Measurements from ENCODE around the gene ZFYVE21. TPM values are rescaled to one million over a fixed set of nuclear protein-coding genes. Genes with fewer than 3 reads are reported as not detected.

ZFYVE21 gene
- total RNA-seq, 1 experiment from 2014 or later: 47.2 TPM

- intact Hi-C loops (cut with micrococcal nuclease): no loop called here
- Histone ChIP-seq H3K27ac (ENCODE audit: low read length) (no peak overlapping the region), H3K9me3 (ENCODE audit: low read length) (no peaks in the 10 kb centered on the region), H3K9ac (ENCODE audit: low read length) (no peak overlapping the region), H3K9me2 (replicated peaks; ENCODE audit: low read length) (no peaks in the 10 kb centered on the region), H2AFZ (ENCODE audit: low read length) (no peak overlapping the region), H3K79me2 (ENCODE audit: low read length) (no peaks in the 10 kb centered on the region), H3F3A (ENCODE audit: low read length, unreplicated experiment) (peaks cover 6% of the 10 kb centered on the region), H3K27me3 (ENCODE audit: low read length) (no peaks in the 10 kb centered on the region), H3K36me3 (ENCODE audit: low read depth, low read length) (peaks cover 24% of the 10 kb centered on the region; the same call in 1 of the 2 replicates), H4K20me1 (ENCODE audit: low read length) (peaks cover 8% of the 10 kb centered on the region; the same call in 1 of the 2 replicates), H3K4me2 (ENCODE audit: low read length) (no peak overlapping the region), H3K4me1 (ENCODE audit: insufficient read depth, low read length) (no peaks in the 10 kb centered on the region), H3K4me3 (ENCODE audit: low read length) (no peak overlapping the region)
- ATAC-seq: no peak
- ChIA-PET POLR2A (ENCODE audit: unreplicated experiment) (no interaction called here), CTCF (no interaction called here)
- no peak for DNase-seq
- BruUV-seq (replicated peaks): no TSS peak
- TF ChIP-seq, protein P1, sequence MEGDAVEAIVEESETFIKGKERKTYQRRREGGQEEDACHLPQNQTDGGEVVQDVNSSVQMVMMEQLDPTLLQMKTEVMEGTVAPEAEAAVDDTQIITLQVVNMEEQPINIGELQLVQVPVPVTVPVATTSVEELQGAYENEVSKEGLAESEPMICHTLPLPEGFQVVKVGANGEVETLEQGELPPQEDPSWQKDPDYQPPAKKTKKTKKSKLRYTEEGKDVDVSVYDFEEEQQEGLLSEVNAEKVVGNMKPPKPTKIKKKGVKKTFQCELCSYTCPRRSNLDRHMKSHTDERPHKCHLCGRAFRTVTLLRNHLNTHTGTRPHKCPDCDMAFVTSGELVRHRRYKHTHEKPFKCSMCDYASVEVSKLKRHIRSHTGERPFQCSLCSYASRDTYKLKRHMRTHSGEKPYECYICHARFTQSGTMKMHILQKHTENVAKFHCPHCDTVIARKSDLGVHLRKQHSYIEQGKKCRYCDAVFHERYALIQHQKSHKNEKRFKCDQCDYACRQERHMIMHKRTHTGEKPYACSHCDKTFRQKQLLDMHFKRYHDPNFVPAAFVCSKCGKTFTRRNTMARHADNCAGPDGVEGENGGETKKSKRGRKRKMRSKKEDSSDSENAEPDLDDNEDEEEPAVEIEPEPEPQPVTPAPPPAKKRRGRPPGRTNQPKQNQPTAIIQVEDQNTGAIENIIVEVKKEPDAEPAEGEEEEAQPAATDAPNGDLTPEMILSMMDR (conservative IDR thresholded peaks at IDR 0.05; ENCODE audit: low read depth, low read length): no peak
- TF ChIP-seq EZH2 (IDR thresholded peaks at IDR 0.05; ENCODE audit: low read length, unreplicated experiment) (no peak), EZH2phosphoT487 (IDR thresholded peaks at IDR 0.05; ENCODE audit: borderline replicate concordance, low read length) (no peak)
These were observed 15.5 kb upstream of the ZFYVE21 start for GRCh38 chr14:103699901-103700752.

DNA sequence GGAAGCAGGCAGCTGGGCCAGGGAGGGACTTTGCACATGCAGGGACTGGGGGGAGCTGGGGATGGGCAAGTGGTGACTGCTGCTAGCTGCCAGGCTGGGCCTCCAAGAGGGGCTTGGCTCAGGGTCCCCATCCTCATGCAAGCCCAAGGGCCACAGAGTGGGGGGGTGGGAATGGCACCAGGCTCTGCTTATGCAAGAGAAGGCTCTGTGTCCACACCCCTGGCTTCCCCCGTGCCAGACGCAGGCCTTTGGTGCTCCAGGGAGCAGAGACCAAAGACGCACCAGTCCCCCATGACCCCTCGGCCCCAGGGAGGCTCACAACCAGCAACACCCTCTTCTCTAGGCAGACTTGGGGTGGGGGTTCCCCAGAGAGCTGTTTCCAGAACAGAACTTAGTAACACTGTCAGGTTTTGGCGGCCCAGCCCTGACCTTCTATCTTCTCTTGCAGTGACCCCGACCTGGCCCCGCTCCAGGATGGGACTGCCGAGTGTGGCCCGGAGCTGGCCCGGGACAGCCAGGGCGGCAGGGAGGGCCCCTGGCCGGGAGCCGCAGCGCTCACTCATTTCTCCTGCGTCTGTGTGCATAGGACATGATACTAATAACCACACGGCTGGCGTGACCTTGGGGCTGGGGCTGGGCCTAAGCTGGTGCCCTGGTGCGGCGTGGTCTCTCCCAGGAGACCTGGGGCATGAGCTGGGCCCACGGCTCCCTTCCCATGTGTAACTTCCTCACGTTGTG, 14.7 kb upstream of the ZFYVE21 start:
- Histone ChIP-seq H3K9me3 (ENCODE audit: low read length) (no peaks in the 10 kb centered on the region), H2AFZ (ENCODE audit: low read length) (no peak overlapping the region), H3K9me2 (replicated peaks; ENCODE audit: low read length) (no peaks in the 10 kb centered on the region), H4K20me1 (ENCODE audit: low read length) (peaks cover 8% of the 10 kb centered on the region; the same call in 1 of the 2 replicates), H3F3A (ENCODE audit: low read length, unreplicated experiment) (peaks cover 6% of the 10 kb centered on the region), H3K36me3 (ENCODE audit: low read depth, low read length) (peaks cover 30% of the 10 kb centered on the region; the same call in 1 of the 2 replicates), H3K27me3 (ENCODE audit: low read length) (no peaks in the 10 kb centered on the region), H3K27ac (ENCODE audit: low read length) (no peak overlapping the region), H3K4me2 (ENCODE audit: low read length) (no peak overlapping the region), H3K79me2 (ENCODE audit: low read length) (no peaks in the 10 kb centered on the region), H3K9ac (ENCODE audit: low read length) (no peak overlapping the region), H3K4me1 (ENCODE audit: insufficient read depth, low read length) (no peaks in the 10 kb centered on the region), H3K4me3 (ENCODE audit: low read length) (no peak overlapping the region)
- BruUV-seq (replicated peaks): no TSS peak
- TF ChIP-seq, protein P1 (conservative IDR thresholded peaks at IDR 0.05; ENCODE audit: low read depth, low read length): no peak
- TF ChIP-seq EZH2phosphoT487 (IDR thresholded peaks at IDR 0.05; ENCODE audit: borderline replicate concordance, low read length) (no peak), EZH2 (IDR thresholded peaks at IDR 0.05; ENCODE audit: low read length, unreplicated experiment) (no peak)
- no peak for ATAC-seq
- intact Hi-C loops (cut with micrococcal nuclease): no loop called here
- no peak for DNase-seq
- CTCF ChIA-PET: no interaction called here
- POLR2A ChIA-PET (ENCODE audit: unreplicated experiment): no interaction called here

Measured in PC-3 (cell line).